ENCODE measurements around the gene PARM1.

DNA sequence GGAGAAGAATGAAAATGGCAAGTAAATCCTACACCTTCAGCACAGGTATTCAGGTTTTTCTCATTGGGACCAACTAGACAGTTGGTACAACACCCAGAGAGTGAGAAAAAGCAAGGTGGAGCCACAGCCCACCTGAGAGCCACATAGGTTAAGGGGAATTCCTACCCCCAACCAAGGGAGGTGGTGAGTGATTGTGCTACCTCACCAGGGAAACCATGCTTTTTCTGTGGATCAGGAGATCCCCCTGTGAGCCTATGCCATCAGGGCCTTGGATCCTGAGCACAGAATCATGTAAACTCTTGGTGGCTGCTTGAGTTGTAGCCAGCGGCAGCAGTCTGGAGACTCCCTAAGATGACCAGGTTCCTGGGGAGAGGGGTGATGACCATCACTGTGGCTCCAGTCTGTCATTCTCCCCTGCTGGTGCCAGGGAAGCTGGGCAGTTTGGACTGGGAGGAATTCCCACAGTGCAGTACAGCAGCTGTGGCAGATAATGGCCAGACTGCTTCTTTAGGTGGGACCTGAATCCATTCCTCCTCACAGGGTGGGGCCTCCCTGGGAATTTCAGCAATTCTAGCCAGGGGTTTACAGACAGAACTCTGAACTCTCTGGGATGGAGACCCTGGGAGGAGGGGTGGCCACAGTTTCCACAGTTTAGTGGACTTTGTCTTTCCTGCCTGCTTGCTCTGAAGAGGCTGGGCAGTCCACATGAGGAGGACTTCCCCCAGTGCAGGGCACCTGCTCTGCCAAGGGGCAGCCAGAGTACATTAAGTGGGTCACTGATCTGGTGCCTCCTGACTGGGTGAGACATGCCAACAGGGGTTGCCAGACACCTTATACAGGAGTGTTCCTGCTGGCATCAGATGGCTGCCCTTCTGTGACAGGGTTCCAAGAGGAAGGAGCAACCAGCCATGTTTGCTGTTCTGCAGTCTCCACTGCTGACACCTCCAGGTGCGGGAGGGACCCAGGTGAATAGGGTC is 43.2 kb downstream of the PARM1 start:
- TF ChIP-seq, protein P1, sequence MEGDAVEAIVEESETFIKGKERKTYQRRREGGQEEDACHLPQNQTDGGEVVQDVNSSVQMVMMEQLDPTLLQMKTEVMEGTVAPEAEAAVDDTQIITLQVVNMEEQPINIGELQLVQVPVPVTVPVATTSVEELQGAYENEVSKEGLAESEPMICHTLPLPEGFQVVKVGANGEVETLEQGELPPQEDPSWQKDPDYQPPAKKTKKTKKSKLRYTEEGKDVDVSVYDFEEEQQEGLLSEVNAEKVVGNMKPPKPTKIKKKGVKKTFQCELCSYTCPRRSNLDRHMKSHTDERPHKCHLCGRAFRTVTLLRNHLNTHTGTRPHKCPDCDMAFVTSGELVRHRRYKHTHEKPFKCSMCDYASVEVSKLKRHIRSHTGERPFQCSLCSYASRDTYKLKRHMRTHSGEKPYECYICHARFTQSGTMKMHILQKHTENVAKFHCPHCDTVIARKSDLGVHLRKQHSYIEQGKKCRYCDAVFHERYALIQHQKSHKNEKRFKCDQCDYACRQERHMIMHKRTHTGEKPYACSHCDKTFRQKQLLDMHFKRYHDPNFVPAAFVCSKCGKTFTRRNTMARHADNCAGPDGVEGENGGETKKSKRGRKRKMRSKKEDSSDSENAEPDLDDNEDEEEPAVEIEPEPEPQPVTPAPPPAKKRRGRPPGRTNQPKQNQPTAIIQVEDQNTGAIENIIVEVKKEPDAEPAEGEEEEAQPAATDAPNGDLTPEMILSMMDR (IDR thresholded peaks at IDR 0.05; ENCODE audit: insufficient read depth, low read length, poor library complexity, severe bottlenecking): no peak
- TF ChIP-seq EZH2phosphoT487 (conservative IDR thresholded peaks at IDR 0.05; ENCODE audit: low read length): no peak

All from SU-DHL-6 (cell line).